ENCODE data around the gene HOXC12.

HOXC12 gene

DNA sequence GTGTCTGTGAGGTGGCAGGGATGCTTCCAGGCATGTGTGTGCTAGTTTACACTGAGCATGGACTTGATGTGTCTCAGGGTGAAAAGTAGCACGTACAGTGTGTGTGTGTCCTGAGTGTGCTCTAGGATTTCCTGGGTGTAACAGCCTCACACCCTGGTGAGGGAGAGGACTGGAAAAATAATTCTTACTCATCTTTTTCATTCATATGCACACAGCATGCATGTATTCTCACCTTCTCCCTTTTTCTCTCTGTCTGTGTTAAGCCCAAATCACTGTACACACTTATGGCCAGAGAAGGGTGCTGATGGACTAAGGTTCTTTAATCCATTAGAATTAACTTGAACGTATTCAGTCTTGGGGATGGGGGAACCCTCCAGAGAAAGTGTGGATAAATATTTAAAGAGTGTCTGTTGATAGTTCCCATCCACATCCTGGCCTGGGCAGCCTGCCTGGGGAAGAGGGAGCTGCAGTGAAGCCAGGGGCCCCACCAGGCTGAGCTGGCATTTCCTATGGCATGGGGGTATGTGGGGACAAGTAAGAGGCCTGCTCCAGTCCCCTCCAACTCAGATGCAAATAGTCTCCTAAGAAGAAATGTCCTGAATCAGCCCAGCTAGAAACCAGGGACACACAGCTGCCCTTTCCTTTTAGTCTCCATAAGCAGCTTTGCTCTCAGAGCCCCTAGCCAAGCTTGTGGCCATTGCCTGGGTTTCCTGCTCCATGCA lies 53.0 kb downstream of the HOXC12 start:
- DNase-seq (ENCODE audit: low read depth in 3 of 3, low spot score in 1 of 3): no peak

DNA sequence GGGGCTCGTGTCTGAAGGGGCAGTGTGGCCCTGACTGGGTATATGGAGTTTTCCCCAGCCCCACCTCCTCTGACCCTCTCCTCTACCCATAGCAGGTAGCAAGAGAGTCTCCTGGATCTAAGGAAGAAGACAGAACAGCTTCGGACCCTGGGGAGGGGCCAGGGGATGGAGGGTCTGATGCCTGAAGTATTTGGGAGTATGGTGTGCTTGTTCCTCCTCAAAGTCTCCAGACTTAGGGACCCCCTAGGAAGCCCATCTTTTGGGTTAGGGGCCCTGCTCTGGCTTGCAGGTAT lies 53.5 kb downstream of the HOXC12 start:
- no peak for DNase-seq (ENCODE audit: low read depth in 3 of 3, low spot score in 1 of 3)
